ENCODE data around the gene HTATSF1. TPM values are rescaled to one million over a fixed set of nuclear protein-coding genes. Genes with fewer than 3 reads are reported as not detected.

The HTATSF1 gene
- total and polyA plus RNA-seq, 9 of the 15 experiments (the other 6 are each of a cell fraction or from before 2014, with no cell fraction given): 2.6 to 87.7 (median 42.2) TPM

DNA sequence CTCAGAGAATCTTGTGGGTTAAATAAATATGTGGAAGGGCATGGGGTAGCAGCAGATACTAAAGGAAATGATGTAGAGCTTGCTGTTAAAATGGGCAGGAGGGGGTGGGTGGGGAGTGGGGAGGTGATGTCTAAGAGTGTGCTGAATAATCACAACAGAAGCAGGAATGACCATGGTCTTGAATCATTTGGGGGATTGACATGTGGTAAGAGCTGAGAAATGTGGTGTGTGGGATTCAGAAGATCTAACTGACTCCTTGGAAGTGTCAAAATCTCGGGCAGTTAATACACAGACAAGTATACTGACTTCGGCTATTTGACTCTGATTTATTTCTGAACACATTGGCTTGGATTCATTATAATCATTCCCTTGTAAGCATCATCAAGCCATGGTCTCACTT, 41.4 kb downstream of the HTATSF1 start:
- no TSS peak for BruUV-seq (replicated peaks)
- ChIA-PET CTCF (ENCODE audit: low intra/inter-chr PET ratio) (no interaction called here), POLR2A (interaction anchor here (0.6 to 0.8 kb wide), 2 partner anchors 10 to 22 kb away, joined by 3 read pairs; no protein-coding TSS in a partner anchor)
- Histone ChIP-seq H2AFZ (ENCODE audit: low read depth, low read length) (no peak overlapping the region), H3K9me3 (replicated peaks; ENCODE audit: control insufficient read depth, insufficient read depth, low read depth, low read length) (no peaks in the 10 kb centered on the region), H3K79me2 (ENCODE audit: control insufficient read depth, insufficient read depth, low read length) (no peaks in the 10 kb centered on the region), H3K4me2 (ENCODE audit: insufficient read depth, low read length) (no peak overlapping the region), H3K9me1 (ENCODE audit: control insufficient read depth, insufficient read depth, low read length) (no peaks in the 10 kb centered on the region), H3K27me3 (ENCODE audit: control insufficient read depth in 2 of 2, insufficient read depth in 2 of 2, low read length in 2 of 2) (peaks cover 2 to 22% of the 10 kb centered on the region in 2 experiments), H3K4me1 (replicated peaks in 1 of 2; ENCODE audit: control insufficient read depth in 2 of 2, insufficient read depth in 2 of 2, low read length in 2 of 2) (peaks cover 0 to 10% of the 10 kb centered on the region in 2 experiments; a peak in 1 of 5 replicates), H3K27ac (ENCODE audit: extremely low read depth, low read depth, low read length) (no peak overlapping the region), H3K36me3 (ENCODE audit: control insufficient read depth, insufficient read depth, low read length) (no peaks in the 10 kb centered on the region), H4K20me1 (replicated peaks; ENCODE audit: control insufficient read depth, insufficient read depth, low read length) (no peaks in the 10 kb centered on the region), H3K9ac (ENCODE audit: insufficient read depth in 1 of 2, low read depth in 2 of 2, low read length in 2 of 2) (no peak overlapping the region), H3K4me3 (no peak overlapping the region)
- WGBS (ENCODE audit: insufficient coverage, low coverage, missing lambda C conversion rate): 0% methylated on average over 2 of the region's 2 CpGs
- no peak for TF ChIP-seq DDX20 (tag; IDR thresholded peaks at IDR 0.05; ENCODE audit: low read depth)
- TF ChIP-seq SMARCA5 (IDR thresholded peaks at IDR 0.05): no peak
- TF ChIP-seq CEBPB (tag; IDR thresholded peaks at IDR 0.05): no peak
- TF ChIP-seq RBM25 (IDR thresholded peaks at IDR 0.05; ENCODE audit: low read depth, low read length, severe bottlenecking): no peak
- TF ChIP-seq TFAM (CRISPR knock-in tag; conservative IDR thresholded peaks at IDR 0.05): no peak
- no peak for TF ChIP-seq NCOA2 (IDR thresholded peaks at IDR 0.05; ENCODE audit: partially characterized antibody in 2 of 2)
- no peak for TF ChIP-seq SRSF7 (optimal IDR thresholded peaks at IDR 0.05; ENCODE audit: low read depth, low read length)
- no peak for TF ChIP-seq MCM5 (IDR thresholded peaks at IDR 0.05; ENCODE audit: low read depth)
- TF ChIP-seq SMC3 (conservative IDR thresholded peaks at IDR 0.05; ENCODE audit: insufficient read depth, low read depth, low read length): no peak
- TF ChIP-seq TBL1XR1 (IDR thresholded peaks at IDR 0.05; ENCODE audit: low read length in 2 of 2): no peak
- TF ChIP-seq SOX6 (IDR thresholded peaks at IDR 0.05): no peak
- TF ChIP-seq, protein P1, sequence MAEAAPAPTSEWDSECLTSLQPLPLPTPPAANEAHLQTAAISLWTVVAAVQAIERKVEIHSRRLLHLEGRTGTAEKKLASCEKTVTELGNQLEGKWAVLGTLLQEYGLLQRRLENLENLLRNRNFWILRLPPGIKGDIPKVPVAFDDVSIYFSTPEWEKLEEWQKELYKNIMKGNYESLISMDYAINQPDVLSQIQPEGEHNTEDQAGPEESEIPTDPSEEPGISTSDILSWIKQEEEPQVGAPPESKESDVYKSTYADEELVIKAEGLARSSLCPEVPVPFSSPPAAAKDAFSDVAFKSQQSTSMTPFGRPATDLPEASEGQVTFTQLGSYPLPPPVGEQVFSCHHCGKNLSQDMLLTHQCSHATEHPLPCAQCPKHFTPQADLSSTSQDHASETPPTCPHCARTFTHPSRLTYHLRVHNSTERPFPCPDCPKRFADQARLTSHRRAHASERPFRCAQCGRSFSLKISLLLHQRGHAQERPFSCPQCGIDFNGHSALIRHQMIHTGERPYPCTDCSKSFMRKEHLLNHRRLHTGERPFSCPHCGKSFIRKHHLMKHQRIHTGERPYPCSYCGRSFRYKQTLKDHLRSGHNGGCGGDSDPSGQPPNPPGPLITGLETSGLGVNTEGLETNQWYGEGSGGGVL (CRISPR knock-in tag; IDR thresholded peaks at IDR 0.05): no peak
- no peak for TF ChIP-seq ZNF518B (CRISPR knock-in tag; IDR thresholded peaks at IDR 0.05)
- no peak for TF ChIP-seq HNRNPLL (IDR thresholded peaks at IDR 0.05; ENCODE audit: low read depth, low read length, poor library complexity, severe bottlenecking)
- TF ChIP-seq BRD4 (IDR thresholded peaks at IDR 0.05): no peak
- no peak for TF ChIP-seq CBX2 (IDR thresholded peaks at IDR 0.05; ENCODE audit: insufficient read depth, low read length, poor library complexity, severe bottlenecking)
- TF ChIP-seq OTX1 (CRISPR knock-in tag; IDR thresholded peaks at IDR 0.05): no peak
- no peak for ATAC-seq
- intact Hi-C loops (cut with micrococcal nuclease): no loop called here
- DNase-seq (ENCODE audit: extremely low read depth in 1 of 4, low spot score in 3 of 4): no peak
- FAIRE-seq: no peak
- in situ Hi-C loops (cut with MboI): no loop called here

All from K562 (cell line).